ENCODE measurements around the gene STAT4. TPM values are rescaled to one million over a fixed set of nuclear protein-coding genes. Genes with fewer than 3 reads are reported as not detected.

Gene STAT4
- total RNA-seq, 1 donor from 2014 or later, result 62.1 TPM

DNA sequence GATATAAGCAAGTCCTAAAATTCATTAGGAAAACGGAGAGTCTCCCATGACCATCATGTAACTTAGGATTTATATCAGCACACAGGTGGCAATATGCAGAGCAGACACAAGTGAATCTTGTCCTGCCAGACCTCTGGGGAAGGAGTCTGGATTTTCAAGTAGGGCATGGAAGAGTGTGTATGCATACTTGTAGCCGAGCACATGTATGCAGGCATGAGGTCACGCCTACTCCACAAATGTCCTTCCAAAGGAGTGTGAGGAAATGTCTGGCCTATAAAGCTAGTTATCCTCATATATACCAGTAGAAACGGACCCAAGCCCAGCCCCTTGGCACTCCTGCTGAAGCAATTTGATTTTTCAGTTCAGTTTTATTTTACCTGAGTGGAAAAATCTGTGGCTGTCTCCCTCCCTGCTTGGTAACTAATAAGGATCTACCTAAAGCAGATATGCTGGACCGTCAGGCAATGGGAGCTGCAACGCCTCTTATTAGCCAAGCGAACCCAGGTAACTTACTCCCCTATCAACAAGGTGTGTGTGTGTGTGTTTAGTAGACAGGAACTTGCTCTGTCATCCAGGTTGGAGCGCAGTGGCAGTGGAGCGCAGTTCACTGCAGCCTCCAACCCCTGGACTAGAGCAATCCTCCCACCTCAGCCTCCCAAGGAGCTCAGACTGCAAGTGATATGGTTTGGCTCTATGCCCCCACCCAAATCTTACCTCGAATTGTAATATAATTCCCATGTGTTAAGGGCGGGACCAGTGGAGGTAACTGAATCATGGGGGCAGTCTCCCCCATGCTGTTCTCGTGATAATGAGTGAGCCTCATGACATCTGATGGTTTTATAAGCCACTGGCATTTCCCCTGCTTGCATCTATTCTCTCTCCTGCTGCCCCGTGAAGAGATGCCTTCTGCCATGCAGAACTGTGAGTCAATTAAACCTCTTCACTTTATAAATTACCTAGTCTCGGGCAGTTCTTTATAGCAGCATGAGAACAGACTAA lies 139.6 kb downstream of the STAT4 start:
- Mint-ChIP-seq H3K27me3 (ENCODE audit: insufficient read depth) (no peaks in the 10 kb centered on the region), H3K27ac (peak overlapping the region; percentile 11), H3K4me1 (ENCODE audit: low read depth) (peaks cover 49% of the 10 kb centered on the region), H3K9me3 (peaks cover 5% of the 10 kb centered on the region), H3K36me3 (ENCODE audit: low read depth) (peaks cover 41% of the 10 kb centered on the region), H3K4me3 (no peak overlapping the region)
- no peak for DNase-seq (ENCODE audit: low spot score)
- intact Hi-C loops (cut with micrococcal nuclease), result loop anchor here (1.0 to 10.0 kb wide), 9 partner anchors 10 to 1569 kb away; partner anchors contain the start of genes ASNSD1, MFSD6, NEMP2 and WDR75

GRCh38 chr2:191009541-191010374 lies 141.0 kb downstream of the STAT4 start:
- intact Hi-C loops (cut with micrococcal nuclease), result loop anchor here (1.0 to 10.0 kb wide), 9 partner anchors 8 to 1567 kb away; partner anchors contain the start of genes ASNSD1, MFSD6, NEMP2 and WDR75
- H3K27ac Mint-ChIP-seq, result peak overlapping the region; percentile 14

DNA sequence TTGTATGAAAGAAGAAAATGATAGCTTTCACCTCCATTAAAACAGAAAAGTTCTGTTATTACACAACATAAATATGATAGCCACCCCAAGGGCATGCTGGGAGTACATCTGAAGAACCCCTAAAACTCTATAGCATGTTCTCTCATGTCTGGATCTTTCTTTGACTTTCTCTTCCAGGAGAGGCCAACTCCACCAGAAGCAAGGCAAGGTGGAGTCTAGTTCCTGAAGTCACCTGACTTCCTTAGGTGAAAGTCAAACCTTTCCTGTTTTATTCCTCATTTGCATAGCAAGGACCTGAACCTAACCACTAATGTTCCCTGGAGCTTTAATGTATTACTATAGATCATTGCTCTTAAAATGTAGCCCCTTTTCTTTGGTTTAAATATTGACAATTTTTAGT lies 142.5 kb downstream of the STAT4 start:
- Mint-ChIP-seq H3K4me3 (peak overlapping the region; percentile 50), H3K36me3 (ENCODE audit: low read depth) (peaks cover 68% of the 10 kb centered on the region), H3K9me3 (peaks cover 28% of the 10 kb centered on the region), H3K27ac (peak overlapping the region; percentile 53), H3K4me1 (ENCODE audit: low read depth) (peaks cover 70% of the 10 kb centered on the region), H3K27me3 (ENCODE audit: insufficient read depth) (no peaks in the 10 kb centered on the region)
- intact Hi-C loops (cut with micrococcal nuclease), result no loop called here
- no peak for DNase-seq (ENCODE audit: low spot score)

More at GRCh38 chr2:191009541-191010374, 141.0 kb downstream of the STAT4 start:
- DNase-seq (ENCODE audit: low spot score), result no peak
- peaks cover 58% of the 10 kb centered on the region for H3K4me1 Mint-ChIP-seq (ENCODE audit: low read depth)
- H3K9me3 Mint-ChIP-seq, result peaks cover 13% of the 10 kb centered on the region
- H3K4me3 Mint-ChIP-seq, result peak overlapping the region; percentile 48
- H3K27me3 Mint-ChIP-seq (ENCODE audit: insufficient read depth), result no peaks in the 10 kb centered on the region
- H3K36me3 Mint-ChIP-seq (ENCODE audit: low read depth), result peaks cover 53% of the 10 kb centered on the region

DNA sequence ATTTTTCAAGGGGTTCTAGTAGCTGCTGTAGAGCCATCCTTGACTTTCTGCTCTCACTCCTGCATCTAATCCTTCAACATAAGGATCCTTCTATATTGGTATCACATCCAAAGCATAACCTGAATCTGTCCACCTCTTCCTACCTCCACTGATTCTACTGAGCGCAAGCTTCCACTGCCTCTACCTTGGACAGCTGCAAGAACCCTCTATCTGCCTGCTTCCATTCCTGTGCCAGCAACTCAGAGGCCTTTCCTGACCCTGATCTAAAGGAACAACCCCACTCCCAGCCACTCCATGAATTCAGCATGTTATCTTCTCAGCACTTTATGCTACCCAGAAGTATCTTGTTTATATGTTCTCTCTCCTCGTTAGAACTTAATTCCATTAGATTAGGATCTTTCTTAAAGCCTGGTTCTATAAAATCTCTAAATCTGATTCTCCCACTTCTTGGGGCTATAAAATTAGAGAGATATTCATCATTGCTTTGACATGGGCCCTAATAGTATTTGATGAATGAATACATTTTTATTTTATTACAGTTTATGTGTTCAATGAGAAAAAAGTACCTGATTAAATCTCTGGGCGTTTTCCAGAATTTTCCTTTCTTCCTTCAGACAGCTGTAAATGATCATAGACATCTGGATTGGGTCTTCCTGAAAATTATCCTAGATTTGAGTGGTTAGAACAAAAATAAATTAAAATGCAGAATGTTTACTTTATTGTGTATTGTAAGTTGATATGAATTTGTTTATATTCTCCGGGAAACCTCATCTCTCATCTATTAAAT lies 143.6 kb downstream of the STAT4 start:
- H3K4me3 Mint-ChIP-seq, result peak overlapping the region; percentile 5
- peaks cover 32% of the 10 kb centered on the region for H3K9me3 Mint-ChIP-seq
- intact Hi-C loops (cut with micrococcal nuclease), result no loop called here
- H3K4me1 Mint-ChIP-seq (ENCODE audit: low read depth), result peaks cover 81% of the 10 kb centered on the region
- H3K27ac Mint-ChIP-seq, result peak overlapping the region; percentile 71
- DNase-seq (ENCODE audit: low spot score), result no peak
- peaks cover 79% of the 10 kb centered on the region for H3K36me3 Mint-ChIP-seq (ENCODE audit: low read depth)
- H3K27me3 Mint-ChIP-seq (ENCODE audit: insufficient read depth), result no peaks in the 10 kb centered on the region

- peak overlapping the region; percentile 5 for H3K4me3 Mint-ChIP-seq
- peaks cover 84% of the 10 kb centered on the region for H3K36me3 Mint-ChIP-seq (ENCODE audit: low read depth)
- DNase-seq (ENCODE audit: low spot score), result no peak
- no peaks in the 10 kb centered on the region for H3K27me3 Mint-ChIP-seq (ENCODE audit: insufficient read depth)
- intact Hi-C loops (cut with micrococcal nuclease), result no loop called here
- H3K27ac Mint-ChIP-seq, result no peak overlapping the region
- peaks cover 85% of the 10 kb centered on the region for H3K4me1 Mint-ChIP-seq (ENCODE audit: low read depth)
- peaks cover 32% of the 10 kb centered on the region for H3K9me3 Mint-ChIP-seq
Measured at GRCh38 chr2:191006297-191006696, 144.5 kb downstream of the STAT4 start.

- H3K27me3 Mint-ChIP-seq (ENCODE audit: insufficient read depth), result no peaks in the 10 kb centered on the region
- H3K4me1 Mint-ChIP-seq (ENCODE audit: low read depth), result peaks cover 89% of the 10 kb centered on the region
- DNase-seq (ENCODE audit: low spot score), result no peak
- H3K36me3 Mint-ChIP-seq (ENCODE audit: low read depth), result peaks cover 96% of the 10 kb centered on the region
- no peak overlapping the region for H3K4me3 Mint-ChIP-seq
- peak overlapping the region; percentile 46 for H3K27ac Mint-ChIP-seq
- intact Hi-C loops (cut with micrococcal nuclease), result loop anchor here (5.0 kb wide), 1 partner anchor 36 kb away; no protein-coding TSS in a partner anchor
- H3K9me3 Mint-ChIP-seq, result peaks cover 32% of the 10 kb centered on the region
Measured at GRCh38 chr2:191003405-191004309, 147.1 kb downstream of the STAT4 start.

DNA sequence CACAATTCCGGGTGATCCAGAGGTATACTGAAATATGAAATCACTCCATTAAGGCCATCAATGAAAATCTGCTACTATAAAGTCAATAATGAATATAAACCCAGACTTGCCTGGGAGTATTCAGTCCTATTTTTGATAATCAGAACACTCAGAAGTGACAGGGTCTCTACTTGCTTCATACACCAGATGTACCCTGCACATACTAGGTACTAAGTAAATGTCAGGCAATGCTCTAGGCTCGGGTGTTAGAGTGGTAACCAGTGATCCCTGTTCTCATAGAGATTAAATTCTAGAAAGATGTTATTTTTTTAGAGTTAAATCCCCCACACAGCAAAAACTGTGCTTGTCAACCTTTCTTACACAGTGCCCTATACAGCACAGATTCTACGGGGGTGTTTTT lies 149.2 kb downstream of the STAT4 start:
- Mint-ChIP-seq H3K27ac (peak overlapping the region; percentile 78), H3K9me3 (peaks cover 26% of the 10 kb centered on the region), H3K27me3 (ENCODE audit: insufficient read depth) (no peaks in the 10 kb centered on the region), H3K36me3 (ENCODE audit: low read depth) (peaks cover 94% of the 10 kb centered on the region), H3K4me3 (no peak overlapping the region), H3K4me1 (ENCODE audit: low read depth) (peaks cover 87% of the 10 kb centered on the region)
- intact Hi-C loops (cut with micrococcal nuclease), result loop anchor here (1.0 to 5.0 kb wide), 2 partner anchors 9 to 34 kb away; no protein-coding TSS in a partner anchor
- DNase-seq (ENCODE audit: low spot score), result no peak

- intact Hi-C loops (cut with micrococcal nuclease), result loop anchor here (1.0 to 5.0 kb wide), 2 partner anchors 9 to 34 kb away; no protein-coding TSS in a partner anchor
- peaks cover 94% of the 10 kb centered on the region for H3K36me3 Mint-ChIP-seq (ENCODE audit: low read depth)
- no peak for DNase-seq (ENCODE audit: low spot score)
- H3K27ac Mint-ChIP-seq, result peak overlapping the region; percentile 78
- H3K27me3 Mint-ChIP-seq (ENCODE audit: insufficient read depth), result no peaks in the 10 kb centered on the region
- H3K4me1 Mint-ChIP-seq (ENCODE audit: low read depth), result peaks cover 87% of the 10 kb centered on the region
- no peak overlapping the region for H3K4me3 Mint-ChIP-seq
- H3K9me3 Mint-ChIP-seq, result peaks cover 29% of the 10 kb centered on the region
Measured at GRCh38 chr2:191001032-191001431, 149.8 kb downstream of the STAT4 start.

- Mint-ChIP-seq H3K36me3 (ENCODE audit: low read depth) (peaks cover 94% of the 10 kb centered on the region), H3K9me3 (peaks cover 32% of the 10 kb centered on the region), H3K4me1 (ENCODE audit: low read depth) (peaks cover 90% of the 10 kb centered on the region), H3K4me3 (no peak overlapping the region), H3K27ac (peak overlapping the region; percentile 64), H3K27me3 (ENCODE audit: insufficient read depth) (no peaks in the 10 kb centered on the region)
- intact Hi-C loops (cut with micrococcal nuclease), result loop anchor here (5.0 kb wide), 1 partner anchor 33 kb away; no protein-coding TSS in a partner anchor
- no peak for DNase-seq (ENCODE audit: low spot score)
Measured at GRCh38 chr2:190999949-191000665, 150.7 kb downstream of the STAT4 start.

GRCh38 chr2:190999058-190999457 lies 151.7 kb downstream of the STAT4 start:
- no peaks in the 10 kb centered on the region for H3K27me3 Mint-ChIP-seq (ENCODE audit: insufficient read depth)
- peaks cover 24% of the 10 kb centered on the region for H3K9me3 Mint-ChIP-seq
- H3K36me3 Mint-ChIP-seq (ENCODE audit: low read depth), result peaks cover 93% of the 10 kb centered on the region
- H3K27ac Mint-ChIP-seq, result no peak overlapping the region
- DNase-seq (ENCODE audit: low spot score), result no peak
- no peak overlapping the region for H3K4me3 Mint-ChIP-seq
- intact Hi-C loops (cut with micrococcal nuclease), result no loop called here
- peaks cover 84% of the 10 kb centered on the region for H3K4me1 Mint-ChIP-seq (ENCODE audit: low read depth)
